ENCODE results near the gene MAML1.

Gene MAML1

GRCh38 chr5:179747811-179748210, 15.2 kb downstream of the MAML1 start:
- H3K9ac ChIP-seq, result no peak overlapping the region
- no peaks in the 10 kb centered on the region for H4K20me1 ChIP-seq (ENCODE audit: insufficient read depth)
- no peaks in the 10 kb centered on the region for H3K27me3 ChIP-seq (ENCODE audit: insufficient read depth, low read depth)
- TF ChIP-seq CTCF (conservative IDR thresholded peaks at IDR 0.05; ENCODE audit: low read depth, low read length), result no peak
- H3K4me3 ChIP-seq (IDR thresholded peaks at IDR 0.05; ENCODE audit: insufficient read depth, low read depth, low read length), result no peak overlapping the region
- no peaks in the 10 kb centered on the region for H3K4me1 ChIP-seq (ENCODE audit: low read depth, poor library complexity, severe bottlenecking)
- H3K79me2 ChIP-seq (ENCODE audit: insufficient read depth, low read depth), result peaks cover 22% of the 10 kb centered on the region
- H3K36me3 ChIP-seq (ENCODE audit: insufficient read depth), result no peaks in the 10 kb centered on the region
- no peak overlapping the region for H3K4me2 ChIP-seq
- H2AFZ ChIP-seq (ENCODE audit: low read depth), result no peak overlapping the region
- H3K27ac ChIP-seq, result no peak overlapping the region

GRCh38 chr5:179749857-179750508, 17.4 kb downstream of the MAML1 start:
- Histone ChIP-seq H3K27ac (no peak overlapping the region), H2AFZ (ENCODE audit: low read depth) (no peak overlapping the region), H3K9ac (no peak overlapping the region), H3K4me2 (no peak overlapping the region), H3K27me3 (ENCODE audit: insufficient read depth, low read depth) (no peaks in the 10 kb centered on the region), H3K36me3 (ENCODE audit: insufficient read depth) (no peaks in the 10 kb centered on the region), H3K4me3 (IDR thresholded peaks at IDR 0.05; ENCODE audit: insufficient read depth, low read depth, low read length) (no peak overlapping the region), H4K20me1 (ENCODE audit: insufficient read depth) (no peaks in the 10 kb centered on the region), H3K4me1 (ENCODE audit: low read depth, poor library complexity, severe bottlenecking) (no peaks in the 10 kb centered on the region), H3K79me2 (ENCODE audit: insufficient read depth, low read depth) (peaks cover 25% of the 10 kb centered on the region)
- TF ChIP-seq CTCF (conservative IDR thresholded peaks at IDR 0.05; ENCODE audit: low read depth, low read length), result no peak

- Histone ChIP-seq H3K36me3 (ENCODE audit: insufficient read depth) (no peaks in the 10 kb centered on the region), H3K79me2 (ENCODE audit: insufficient read depth, low read depth) (peaks cover 29% of the 10 kb centered on the region; the same call in 1 of the 2 replicates), H2AFZ (ENCODE audit: low read depth) (no peak overlapping the region), H3K4me1 (ENCODE audit: low read depth, poor library complexity, severe bottlenecking) (peaks cover under 1% of the 10 kb centered on the region), H3K27me3 (ENCODE audit: insufficient read depth, low read depth) (no peaks in the 10 kb centered on the region), H3K9ac (no peak overlapping the region), H3K27ac (no peak overlapping the region), H4K20me1 (ENCODE audit: insufficient read depth) (no peaks in the 10 kb centered on the region), H3K4me3 (IDR thresholded peaks at IDR 0.05; ENCODE audit: insufficient read depth, low read depth, low read length) (no peak overlapping the region), H3K4me2 (no peak overlapping the region)
- TF ChIP-seq CTCF (conservative IDR thresholded peaks at IDR 0.05; ENCODE audit: low read depth, low read length), result no peak
Measured at GRCh38 chr5:179753971-179754370, 21.3 kb downstream of the MAML1 start.

- H2AFZ ChIP-seq (ENCODE audit: low read depth), result no peak overlapping the region
- H3K4me2 ChIP-seq, result no peak overlapping the region
- TF ChIP-seq CTCF (conservative IDR thresholded peaks at IDR 0.05; ENCODE audit: low read depth, low read length), result no peak
- no peaks in the 10 kb centered on the region for H4K20me1 ChIP-seq (ENCODE audit: insufficient read depth)
- no peak overlapping the region for H3K9ac ChIP-seq
- no peak overlapping the region for H3K27ac ChIP-seq
- H3K79me2 ChIP-seq (ENCODE audit: insufficient read depth, low read depth), result peaks cover 40% of the 10 kb centered on the region; the same call in 1 of the 2 replicates
- no peak overlapping the region for H3K4me3 ChIP-seq (IDR thresholded peaks at IDR 0.05; ENCODE audit: insufficient read depth, low read depth, low read length)
- no peaks in the 10 kb centered on the region for H3K36me3 ChIP-seq (ENCODE audit: insufficient read depth)
- peaks cover 11% of the 10 kb centered on the region for H3K4me1 ChIP-seq (ENCODE audit: low read depth, poor library complexity, severe bottlenecking)
- H3K27me3 ChIP-seq (ENCODE audit: insufficient read depth, low read depth), result no peaks in the 10 kb centered on the region
Measured at GRCh38 chr5:179755022-179755421, 22.4 kb downstream of the MAML1 start.
